Spleen (tissue), 7 donors: Measurements from ENCODE around the gene BTBD1.

ENCODE experiments used
- CTCF ChIP-seq, 11 experiments: fragments of 200-600 bp in 7 of 11; fragments of 450-650 bp in 4 of 11; sonication (generic) in 4 of 11; IDR thresholded peaks in 8 of 11; conservative IDR thresholded peaks in 3 of 11; 1 replicate in 7 of 11; 2 replicates in 4 of 11; pipeline versions ENCODE4 v1.4.0 to v1.8.0; 2016 to 2021; ENCODE audit warnings: antibody characterized with exemption in 11 of 11, inconsistent platforms in 4 of 11, mild to moderate bottlenecking in 1 of 11
- POLR2A ChIP-seq, 3 donors: fragments of 450-650 bp; IDR thresholded peaks; one replicate each; pipeline ENCODE4 v1.5.1; 2017; ENCODE audit warnings: antibody characterized with exemption in 3 of 3, mild to moderate bottlenecking in 1 of 3
- POLR2AphosphoS5 ChIP-seq, 3 donors: sonication (generic); formaldehyde crosslinking; IDR thresholded peaks; one replicate each; pipeline ENCODE4 v1.5.1; 2017; ENCODE audit warnings: antibody characterized with exemption in 3 of 3
- donor health status: DM: no; HTN: no; CAD: no; lungs with moderate emphysema.
- donor health status: DM: no; HTN: no; CAD: no.
- donor health status: DM: no; HTN: no; CAD: no.

GRCh38 chr15:83066734-83067637, at the start of gene BTBD1:
- TF ChIP-seq POLR2A (IDR thresholded peaks at IDR 0.05) (peak; percentile 43 to 92 (median 55)), CTCF (IDR thresholded peaks at IDR 0.05 in 8 of 11, conservative IDR thresholded peaks at IDR 0.05 in 3 of 11) (peak in 4 of 11 experiments; percentile 11 to 47 (median 34)), POLR2AphosphoS5 (IDR thresholded peaks at IDR 0.05) (peak; percentile 94 to 97 (median 96))
